ENCODE data around the gene KRTAP10-3.
"Not testable (repeated sequence)": the region's sequence is repeated elsewhere in the genome, so short reads cannot be mapped to it uniquely, and the experiment has no call there.

The KRTAP10-3 gene, protein sequence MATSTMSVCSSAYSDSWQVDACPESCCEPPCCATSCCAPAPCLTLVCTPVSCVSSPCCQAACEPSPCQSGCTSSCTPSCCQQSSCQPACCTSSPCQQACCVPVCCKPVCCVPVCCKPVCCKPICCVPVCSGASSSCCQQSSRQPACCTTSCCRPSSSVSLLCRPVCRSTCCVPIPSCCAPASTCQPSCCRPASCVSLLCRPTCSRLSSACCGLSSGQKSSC

DNA sequence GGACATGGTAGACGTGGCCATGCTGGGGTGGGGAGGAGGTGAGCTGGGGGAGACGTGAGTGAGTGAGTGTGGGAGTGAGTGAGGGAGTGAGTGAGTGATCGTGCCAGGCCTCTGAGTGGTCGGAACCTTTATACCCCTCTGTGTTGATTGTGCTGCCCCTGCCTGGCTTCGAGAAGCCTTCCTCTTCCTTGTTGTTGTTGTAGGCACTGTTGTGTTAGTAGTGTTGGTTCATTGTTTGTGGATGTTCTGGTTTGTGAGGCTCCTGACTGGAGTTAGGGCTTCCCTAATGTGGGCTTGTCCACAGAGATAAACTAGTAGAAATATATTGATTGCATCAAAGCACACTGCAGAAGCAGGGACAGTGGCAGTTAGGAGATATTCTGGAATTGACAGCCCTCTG lies at the start of gene KRTAP10-3:
KRTAP10-3 (minus strand) TSS at position 101 of the 400 bp plus-strand sequence; CDS start at position 21, 80 bp downstream.
- DNase-seq (ENCODE audit: low read depth): no peak
- H3K4me3 ChIP-seq (ENCODE audit: control insufficient read depth, low read depth, low read length): no peak within 1 kb of the TSS
- TF ChIP-seq, protein P1, sequence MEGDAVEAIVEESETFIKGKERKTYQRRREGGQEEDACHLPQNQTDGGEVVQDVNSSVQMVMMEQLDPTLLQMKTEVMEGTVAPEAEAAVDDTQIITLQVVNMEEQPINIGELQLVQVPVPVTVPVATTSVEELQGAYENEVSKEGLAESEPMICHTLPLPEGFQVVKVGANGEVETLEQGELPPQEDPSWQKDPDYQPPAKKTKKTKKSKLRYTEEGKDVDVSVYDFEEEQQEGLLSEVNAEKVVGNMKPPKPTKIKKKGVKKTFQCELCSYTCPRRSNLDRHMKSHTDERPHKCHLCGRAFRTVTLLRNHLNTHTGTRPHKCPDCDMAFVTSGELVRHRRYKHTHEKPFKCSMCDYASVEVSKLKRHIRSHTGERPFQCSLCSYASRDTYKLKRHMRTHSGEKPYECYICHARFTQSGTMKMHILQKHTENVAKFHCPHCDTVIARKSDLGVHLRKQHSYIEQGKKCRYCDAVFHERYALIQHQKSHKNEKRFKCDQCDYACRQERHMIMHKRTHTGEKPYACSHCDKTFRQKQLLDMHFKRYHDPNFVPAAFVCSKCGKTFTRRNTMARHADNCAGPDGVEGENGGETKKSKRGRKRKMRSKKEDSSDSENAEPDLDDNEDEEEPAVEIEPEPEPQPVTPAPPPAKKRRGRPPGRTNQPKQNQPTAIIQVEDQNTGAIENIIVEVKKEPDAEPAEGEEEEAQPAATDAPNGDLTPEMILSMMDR (IDR thresholded peaks at IDR 0.05; ENCODE audit: control insufficient read depth, insufficient read depth, low read depth, low read length, missing control alignments): no peak

DNA sequence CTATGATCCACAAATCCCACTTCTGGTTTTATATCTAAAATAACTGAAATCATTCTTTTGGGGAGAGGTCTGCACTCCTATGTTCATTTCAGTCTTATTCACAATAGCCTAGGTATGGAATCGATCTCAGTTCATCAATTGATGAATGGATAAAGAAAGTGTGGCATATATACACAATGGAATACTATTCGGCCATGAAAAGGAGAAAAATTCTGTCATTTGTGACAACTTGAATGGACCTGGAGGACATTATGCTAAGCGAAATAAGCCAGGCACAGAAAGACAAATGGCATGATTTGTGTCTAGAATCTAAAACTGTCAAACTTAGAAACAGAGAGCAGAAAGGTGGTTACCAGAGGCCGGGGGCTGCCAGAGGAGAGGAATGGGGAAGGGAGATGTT lies 47.9 kb upstream of the KRTAP10-3 start:
- no peak overlapping the region for H3K4me3 ChIP-seq (ENCODE audit: control insufficient read depth, low read depth, low read length)
- TF ChIP-seq, protein P1 (IDR thresholded peaks at IDR 0.05; ENCODE audit: control insufficient read depth, insufficient read depth, low read depth, low read length, missing control alignments): no peak
- DNase-seq (ENCODE audit: low read depth): no peak

DNA sequence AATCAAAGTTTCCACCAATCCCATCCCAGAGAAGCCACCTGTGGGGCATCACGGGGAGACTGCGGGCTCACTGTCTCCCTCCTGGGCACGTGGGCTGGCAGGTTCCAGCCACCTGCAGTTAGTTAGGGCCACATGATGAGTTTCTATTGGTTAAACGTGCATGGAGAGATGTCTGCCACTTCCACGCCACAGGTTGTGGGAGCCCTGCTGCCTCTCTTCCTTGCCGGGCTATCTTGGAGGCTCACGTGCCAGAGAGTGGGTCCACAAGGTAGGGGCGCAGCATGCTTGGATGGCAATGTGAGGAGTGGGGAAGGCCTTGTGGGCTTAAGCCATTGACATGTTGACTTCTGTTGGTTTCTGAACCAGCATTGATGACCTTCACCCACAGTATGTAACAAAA lies 45.3 kb upstream of the KRTAP10-3 start:
- H3K4me3 ChIP-seq (ENCODE audit: control insufficient read depth, low read depth, low read length): no peak overlapping the region
- TF ChIP-seq, protein P1 (IDR thresholded peaks at IDR 0.05; ENCODE audit: control insufficient read depth, insufficient read depth, low read depth, low read length, missing control alignments): no peak
- no peak for DNase-seq (ENCODE audit: low read depth)

DNA sequence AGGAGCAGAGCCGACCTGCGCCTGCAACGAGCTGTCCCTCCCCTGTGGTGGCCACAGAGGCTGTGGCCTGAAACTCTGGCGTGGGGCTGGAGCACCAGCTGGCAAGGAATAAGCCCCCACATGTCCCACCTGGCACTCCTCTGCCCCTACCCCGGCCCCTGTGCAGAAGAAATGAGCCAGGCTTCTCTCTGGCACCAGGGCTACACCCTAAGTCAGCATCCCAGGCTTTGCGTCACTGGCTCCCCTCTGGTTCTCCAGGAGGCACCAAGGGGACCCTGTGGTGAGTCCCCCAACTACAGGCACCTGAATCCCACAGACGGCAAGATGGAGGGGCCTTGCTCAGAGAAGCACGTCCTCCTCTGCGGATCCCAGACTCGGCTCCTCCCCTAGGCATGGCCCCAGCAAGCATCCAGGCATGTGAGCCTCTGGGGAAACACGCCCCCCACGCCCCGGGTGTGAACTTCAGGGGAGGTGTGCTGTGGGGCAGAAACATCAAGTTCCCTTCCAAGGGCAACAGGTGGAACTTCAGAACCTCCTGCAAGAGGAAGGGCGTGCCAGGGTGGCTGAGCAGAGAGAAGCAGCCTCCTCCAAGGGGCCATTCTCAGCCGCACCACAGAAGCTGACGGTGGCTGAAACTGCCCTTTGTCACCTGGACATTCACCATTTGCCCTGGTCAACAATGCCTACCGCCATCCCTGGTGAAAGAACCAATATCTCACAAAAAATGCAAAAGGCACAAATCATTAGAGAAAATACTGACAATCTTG lies 44.7 kb upstream of the KRTAP10-3 start:
- TF ChIP-seq, protein P1 (IDR thresholded peaks at IDR 0.05; ENCODE audit: control insufficient read depth, insufficient read depth, low read depth, low read length, missing control alignments): no peak
- H3K4me3 ChIP-seq (ENCODE audit: control insufficient read depth, low read depth, low read length): no peak overlapping the region
- DNase-seq (ENCODE audit: low read depth): no peak

DNA sequence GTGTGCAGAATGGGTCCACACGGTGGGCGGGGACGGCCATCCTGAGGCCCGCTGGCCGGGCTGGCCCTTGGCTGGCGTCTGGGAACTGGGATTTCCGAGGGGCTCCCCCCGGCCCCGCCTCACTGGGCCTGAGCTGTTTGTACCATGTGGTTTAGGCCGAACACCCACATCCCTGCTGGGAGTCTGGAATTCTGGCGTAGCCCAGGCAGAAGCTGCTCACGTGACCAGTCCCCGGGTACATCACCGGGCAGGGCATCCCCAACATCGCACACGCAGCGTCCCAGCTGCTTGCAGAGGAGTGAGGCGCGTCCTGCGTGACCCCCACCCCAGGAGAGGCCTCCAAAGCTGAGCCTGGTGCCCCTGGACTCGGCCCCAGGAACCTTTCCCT lies 43.9 kb upstream of the KRTAP10-3 start:
- TF ChIP-seq, protein P1 (IDR thresholded peaks at IDR 0.05; ENCODE audit: control insufficient read depth, insufficient read depth, low read depth, low read length, missing control alignments): no peak

DNA sequence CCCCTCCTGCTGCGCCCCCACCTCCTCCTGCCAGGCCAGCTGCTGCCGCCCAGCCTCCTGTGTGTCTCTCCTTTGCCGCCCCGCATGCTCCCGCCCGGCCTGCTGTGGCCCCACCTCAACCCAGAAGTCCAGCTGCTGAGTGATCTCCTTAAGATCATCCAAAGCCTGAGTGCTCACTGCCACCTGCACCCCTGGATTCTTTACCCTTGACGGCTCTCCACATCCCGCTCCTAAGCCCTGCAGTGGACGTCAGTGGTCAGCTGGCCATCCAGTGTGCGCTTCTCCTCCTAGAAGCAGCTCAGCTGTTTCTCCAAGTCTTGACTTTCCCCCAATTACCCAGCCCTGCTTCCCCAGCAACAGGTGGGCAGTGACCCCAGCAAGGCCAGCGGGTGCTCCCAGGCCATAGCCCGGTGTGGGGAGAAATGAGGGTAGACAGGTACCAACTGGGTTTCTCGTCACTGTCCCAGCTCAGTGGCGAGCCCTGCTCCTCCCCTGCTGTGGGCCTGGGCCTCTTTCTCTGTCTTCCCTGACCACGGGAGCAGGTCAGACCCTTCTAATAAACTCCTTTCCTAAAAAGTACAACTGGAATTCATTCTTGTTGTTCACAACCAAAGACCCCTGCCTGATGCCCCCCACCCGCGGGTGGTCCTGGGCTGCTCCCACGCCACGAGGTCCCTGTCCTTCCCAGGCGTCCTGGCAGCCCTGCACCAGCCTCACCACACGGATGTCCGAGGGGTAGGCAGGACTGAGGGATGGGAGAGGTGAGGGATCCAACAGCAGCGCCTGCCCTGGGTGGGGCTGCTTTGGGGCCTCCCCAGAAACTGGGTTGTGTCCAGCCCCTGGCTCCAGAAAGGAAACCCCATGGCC lies 43.2 kb upstream of the KRTAP10-3 start:
- DNase-seq (ENCODE audit: low read depth): no peak
- H3K4me3 ChIP-seq (ENCODE audit: control insufficient read depth, low read depth, low read length): no peak overlapping the region
- TF ChIP-seq, protein P1 (IDR thresholded peaks at IDR 0.05; ENCODE audit: control insufficient read depth, insufficient read depth, low read depth, low read length, missing control alignments): no peak

More for the DNA sequence above, 43.9 kb upstream of the KRTAP10-3 start:
- no peak for DNase-seq (ENCODE audit: low read depth)
- no peak overlapping the region for H3K4me3 ChIP-seq (ENCODE audit: control insufficient read depth, low read depth, low read length)

DNA sequence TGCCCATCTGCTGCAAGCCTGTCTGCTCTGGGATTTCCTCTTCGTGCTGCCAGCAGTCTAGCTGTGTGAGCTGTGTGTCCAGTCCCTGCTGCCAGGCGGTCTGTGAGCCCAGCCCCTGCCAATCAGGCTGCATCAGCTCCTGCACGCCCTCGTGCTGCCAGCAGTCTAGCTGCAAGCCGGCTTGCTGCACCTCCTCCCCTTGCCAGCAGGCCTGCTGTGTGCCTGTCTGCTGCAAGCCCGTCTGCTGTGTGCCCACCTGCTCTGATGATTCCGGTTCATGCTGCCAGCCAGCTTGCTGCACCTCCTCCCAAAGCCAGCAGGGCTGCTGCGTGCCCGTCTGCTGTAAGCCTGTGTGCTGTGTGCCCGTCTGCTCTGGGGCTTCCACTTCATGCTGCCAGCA lies 42.5 kb upstream of the KRTAP10-3 start:
- not testable (repeated sequence) for H3K4me3 ChIP-seq (ENCODE audit: control insufficient read depth, low read depth, low read length); DNase-seq (ENCODE audit: low read depth)

DNA sequence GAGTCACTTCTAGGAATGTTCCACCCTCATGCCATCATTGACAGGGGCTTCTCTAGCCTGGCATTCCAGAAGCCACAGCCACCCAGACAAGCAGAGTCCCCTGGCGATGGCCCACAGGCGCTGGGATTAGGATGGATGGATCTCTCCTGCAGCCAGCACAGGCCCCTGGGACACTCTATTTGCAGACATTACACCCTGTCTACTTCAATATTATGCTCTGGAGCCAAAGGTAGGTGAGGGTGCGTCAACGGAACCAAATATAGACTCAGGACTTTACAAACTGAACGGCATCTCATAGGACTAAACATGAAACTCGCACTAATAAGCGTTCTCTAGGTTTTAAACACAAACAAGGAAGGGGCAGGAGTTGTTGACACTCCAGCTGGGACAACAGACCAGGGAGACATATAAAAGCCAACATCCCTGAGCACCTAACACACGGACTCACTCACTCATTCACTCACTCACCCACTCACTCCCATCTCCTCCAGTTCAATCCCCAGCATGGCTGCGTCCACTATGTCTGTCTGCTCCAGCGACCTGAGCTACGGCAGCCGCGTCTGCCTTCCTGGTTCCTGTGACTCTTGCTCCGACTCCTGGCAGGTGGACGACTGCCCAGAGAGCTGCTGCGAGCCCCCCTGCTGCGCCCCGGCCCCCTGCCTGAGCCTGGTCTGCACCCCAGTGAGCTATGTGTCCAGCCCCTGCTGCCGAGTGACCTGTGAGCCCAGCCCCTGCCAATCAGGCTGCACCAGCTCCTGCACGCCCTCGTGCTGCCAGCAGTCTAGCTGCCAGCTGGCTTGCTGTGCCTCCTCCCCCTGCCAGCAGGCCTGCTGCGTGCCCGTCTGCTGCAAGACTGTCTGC lies 41.8 kb upstream of the KRTAP10-3 start, which contains the start of gene KRTAP10-7:
KRTAP10-7 (plus strand) TSS at position 480 of the 861 bp plus-strand sequence; CDS start at position 505, 25 bp downstream.
- H3K4me3 ChIP-seq (ENCODE audit: control insufficient read depth, low read depth, low read length); DNase-seq (ENCODE audit: low read depth): not testable (repeated sequence)

All from AG09309 (cell line).